ENCODE measurements around the gene OCIAD2. TPM values are rescaled to one million over a fixed set of nuclear protein-coding genes. Genes with fewer than 3 reads are reported as not detected.
A peak's percentile ranks its signal among the peaks of the same experiment; 100 is the strongest.

Gene OCIAD2
- total RNA-seq, 4 donors from 2014 or later: 3.3 to 9.5 (median 7.9) TPM

DNA sequence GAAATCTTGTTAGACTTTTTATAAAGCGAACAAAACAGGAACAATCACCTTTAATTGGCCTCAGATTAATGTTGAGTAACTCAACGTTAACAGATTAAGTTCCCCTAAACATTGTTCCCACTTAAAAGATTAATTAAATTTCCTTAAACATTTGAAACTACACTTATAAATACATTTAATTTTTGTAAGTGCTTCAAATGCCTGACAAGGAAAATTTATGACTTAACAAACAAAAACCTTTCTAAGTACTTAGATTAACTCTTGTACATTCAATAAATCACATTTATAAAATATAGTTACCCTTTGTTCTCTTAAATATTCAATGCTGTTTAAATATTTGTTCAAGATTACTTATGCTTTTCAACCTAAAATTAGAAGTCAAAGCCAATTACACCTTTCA lies 39.4 kb upstream of the OCIAD2 start:
- H3K36me3 ChIP-seq: no peaks in the 10 kb centered on the region
- no peak overlapping the region for H3K4me3 ChIP-seq
- H3K4me1 ChIP-seq: no peaks in the 10 kb centered on the region
- no peak overlapping the region for H3K27ac ChIP-seq (replicated peaks in 1 of 4)
- 76% methylated on average over 2 of the region's 2 CpGs for WGBS
- H3K9me3 ChIP-seq: no peaks in the 10 kb centered on the region
- no peaks in the 10 kb centered on the region for H3K27me3 ChIP-seq
- TF ChIP-seq EP300 (IDR thresholded peaks at IDR 0.05) (no peak), POLR2A (IDR thresholded peaks at IDR 0.05; ENCODE audit: low read depth) (no peak), POLR2AphosphoS5 (IDR thresholded peaks at IDR 0.05) (no peak)
- TF ChIP-seq, protein P1, sequence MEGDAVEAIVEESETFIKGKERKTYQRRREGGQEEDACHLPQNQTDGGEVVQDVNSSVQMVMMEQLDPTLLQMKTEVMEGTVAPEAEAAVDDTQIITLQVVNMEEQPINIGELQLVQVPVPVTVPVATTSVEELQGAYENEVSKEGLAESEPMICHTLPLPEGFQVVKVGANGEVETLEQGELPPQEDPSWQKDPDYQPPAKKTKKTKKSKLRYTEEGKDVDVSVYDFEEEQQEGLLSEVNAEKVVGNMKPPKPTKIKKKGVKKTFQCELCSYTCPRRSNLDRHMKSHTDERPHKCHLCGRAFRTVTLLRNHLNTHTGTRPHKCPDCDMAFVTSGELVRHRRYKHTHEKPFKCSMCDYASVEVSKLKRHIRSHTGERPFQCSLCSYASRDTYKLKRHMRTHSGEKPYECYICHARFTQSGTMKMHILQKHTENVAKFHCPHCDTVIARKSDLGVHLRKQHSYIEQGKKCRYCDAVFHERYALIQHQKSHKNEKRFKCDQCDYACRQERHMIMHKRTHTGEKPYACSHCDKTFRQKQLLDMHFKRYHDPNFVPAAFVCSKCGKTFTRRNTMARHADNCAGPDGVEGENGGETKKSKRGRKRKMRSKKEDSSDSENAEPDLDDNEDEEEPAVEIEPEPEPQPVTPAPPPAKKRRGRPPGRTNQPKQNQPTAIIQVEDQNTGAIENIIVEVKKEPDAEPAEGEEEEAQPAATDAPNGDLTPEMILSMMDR (IDR thresholded peaks at IDR 0.05): no peak
- no peak for DNase-seq (ENCODE audit: extremely low spot score)
- intact Hi-C loops (cut with DNase I): no loop called here

GRCh38 chr4:48944756-48945241 lies 38.2 kb upstream of the OCIAD2 start:
- intact Hi-C loops (cut with DNase I): no loop called here
- H3K4me1 ChIP-seq: no peaks in the 10 kb centered on the region
- WGBS: 72% methylated on average over 6 of the region's 6 CpGs
- no peaks in the 10 kb centered on the region for H3K36me3 ChIP-seq
- no peak for DNase-seq (ENCODE audit: extremely low spot score)
- H3K4me3 ChIP-seq: no peak overlapping the region
- H3K27me3 ChIP-seq: no peaks in the 10 kb centered on the region
- H3K9me3 ChIP-seq: no peaks in the 10 kb centered on the region
- no peak overlapping the region for H3K27ac ChIP-seq (replicated peaks in 1 of 4)
- TF ChIP-seq, protein P1 (IDR thresholded peaks at IDR 0.05): no peak
- TF ChIP-seq POLR2AphosphoS5 (IDR thresholded peaks at IDR 0.05) (no peak), POLR2A (IDR thresholded peaks at IDR 0.05; ENCODE audit: low read depth) (no peak), EP300 (IDR thresholded peaks at IDR 0.05) (no peak)

GRCh38 chr4:48944252-48944651 lies 37.7 kb upstream of the OCIAD2 start:
- H3K4me3 ChIP-seq: no peak overlapping the region
- no peaks in the 10 kb centered on the region for H3K9me3 ChIP-seq
- WGBS: 72% methylated on average over 8 of the region's 8 CpGs
- intact Hi-C loops (cut with DNase I): no loop called here
- no peak overlapping the region for H3K27ac ChIP-seq (replicated peaks in 1 of 4)
- TF ChIP-seq, protein P1 (IDR thresholded peaks at IDR 0.05): no peak
- TF ChIP-seq EP300 (IDR thresholded peaks at IDR 0.05) (no peak), POLR2A (IDR thresholded peaks at IDR 0.05; ENCODE audit: low read depth) (no peak), POLR2AphosphoS5 (IDR thresholded peaks at IDR 0.05) (no peak)
- H3K27me3 ChIP-seq: no peaks in the 10 kb centered on the region
- DNase-seq (ENCODE audit: extremely low spot score): no peak
- no peaks in the 10 kb centered on the region for H3K36me3 ChIP-seq
- H3K4me1 ChIP-seq: no peaks in the 10 kb centered on the region

DNA sequence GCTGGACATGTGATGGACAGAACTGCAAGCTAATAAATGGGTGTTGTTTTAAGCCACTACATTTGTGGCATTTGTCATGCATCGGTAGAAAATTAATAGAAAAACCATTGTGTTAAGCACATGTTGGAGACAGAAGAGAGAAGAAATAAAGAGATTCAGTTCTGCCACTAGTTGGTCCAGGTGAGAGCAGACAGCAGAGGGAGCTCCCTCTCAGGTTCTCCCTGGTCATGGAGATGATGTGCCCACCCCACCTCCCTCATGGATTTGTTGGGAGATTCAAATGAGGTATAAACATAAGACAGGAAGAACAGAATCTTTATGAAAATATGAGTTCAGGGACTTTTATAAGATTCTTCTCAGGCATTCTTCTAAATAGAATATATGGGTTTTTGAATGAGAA lies 36.8 kb upstream of the OCIAD2 start:
- Histone ChIP-seq H3K36me3 (no peaks in the 10 kb centered on the region), H3K27ac (replicated peaks in 1 of 4) (no peak overlapping the region), H3K9me3 (peaks cover 0 to 3% (median under 1%) of the 10 kb centered on the region in 4 donors), H3K4me1 (no peaks in the 10 kb centered on the region), H3K27me3 (no peaks in the 10 kb centered on the region), H3K4me3 (no peak overlapping the region)
- WGBS: 62% methylated on average over 1 of the region's 1 CpG
- TF ChIP-seq POLR2AphosphoS5 (IDR thresholded peaks at IDR 0.05): no peak
- TF ChIP-seq POLR2A (IDR thresholded peaks at IDR 0.05; ENCODE audit: low read depth): no peak
- TF ChIP-seq, protein P1 (IDR thresholded peaks at IDR 0.05): no peak
- no peak for TF ChIP-seq EP300 (IDR thresholded peaks at IDR 0.05)
- intact Hi-C loops (cut with DNase I): no loop called here
- no peak for DNase-seq (ENCODE audit: extremely low spot score)

DNA sequence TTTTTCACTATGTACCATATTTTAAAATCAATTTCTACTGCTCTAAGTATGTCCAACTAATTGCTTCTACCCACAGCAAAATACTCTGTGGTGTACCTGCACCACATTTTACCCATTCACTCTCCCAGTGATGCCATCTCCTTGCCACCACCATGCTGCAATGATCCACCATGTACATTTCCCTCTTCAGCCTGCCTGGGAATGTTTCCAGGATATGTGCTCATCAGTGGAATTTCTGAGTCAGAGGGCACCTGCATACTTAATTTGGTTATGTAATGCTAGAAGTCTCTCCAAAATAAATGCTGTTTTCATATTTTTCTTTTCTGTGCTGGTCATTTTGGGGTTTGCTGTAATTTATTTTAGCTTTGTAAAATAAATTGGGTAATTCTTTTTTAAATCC lies 33.2 kb upstream of the OCIAD2 start:
- Histone ChIP-seq H3K27me3 (no peaks in the 10 kb centered on the region), H3K9me3 (peaks cover 0 to 8% (median 2%) of the 10 kb centered on the region in 4 donors), H3K36me3 (no peaks in the 10 kb centered on the region), H3K4me3 (no peak overlapping the region), H3K27ac (replicated peaks in 1 of 4) (no peak overlapping the region), H3K4me1 (no peaks in the 10 kb centered on the region)
- no peak for DNase-seq (ENCODE audit: extremely low spot score)
- intact Hi-C loops (cut with DNase I): no loop called here
- TF ChIP-seq EP300 (IDR thresholded peaks at IDR 0.05): no peak
- TF ChIP-seq POLR2AphosphoS5 (IDR thresholded peaks at IDR 0.05): peak in 1 of 2 donors; percentile 61
